H9 (cell line): ENCODE results near the gene SUN1. TPM values are rescaled to one million over a fixed set of nuclear protein-coding genes. Genes with fewer than 3 reads are reported as not detected.

Source experiments
- DNase-seq: peaks from one replicate; pipeline ENCODE4 v3.0.0-alpha.2; 2017
- H2AFZ ChIP-seq: one replicate; pipeline ENCODE4 v1.6.1; 2013; ENCODE audit warnings: mild to moderate bottlenecking, low read length, control low read depth, moderate library complexity
- H2AK5ac ChIP-seq: 2 replicates; pipeline ENCODE4 v1.6.1; 2013; ENCODE audit warnings: low read length, control low read depth, mixed read lengths; ENCODE audit not compliant: insufficient read length
- H2BK120ac ChIP-seq: one replicate; pipeline ENCODE4 v1.6.1; 2013; ENCODE audit warnings: low read depth, mild to moderate bottlenecking, low read length, control low read depth, inconsistent platforms; ENCODE audit not compliant: poor library complexity, severe bottlenecking
- H2BK12ac ChIP-seq: 2 replicates; pipeline ENCODE4 v1.6.1; 2013; ENCODE audit warnings: low read length, control low read depth, mixed read lengths, low read depth; ENCODE audit not compliant: insufficient read length
- H2BK15ac ChIP-seq: 2 replicates; pipeline ENCODE4 v1.6.1; 2013; ENCODE audit warnings: low read depth, low read length, control low read depth
- H2BK20ac ChIP-seq: one replicate; pipeline ENCODE4 v1.6.1; 2013; ENCODE audit warnings: low read depth, mild to moderate bottlenecking, low read length, control low read depth, inconsistent platforms; ENCODE audit not compliant: poor library complexity, severe bottlenecking
- H2BK5ac ChIP-seq: 2 replicates; pipeline ENCODE4 v1.6.1; 2013; ENCODE audit warnings: low read length, control low read depth, mixed read lengths; ENCODE audit not compliant: insufficient read length
- H3K14ac ChIP-seq: 2 replicates; pipeline ENCODE4 v1.6.1; 2013; ENCODE audit warnings: low read length, control low read depth; ENCODE audit not compliant: insufficient read depth
- H3K18ac ChIP-seq: 2 replicates; pipeline ENCODE4 v1.6.1; 2013; ENCODE audit warnings: low read depth, mild to moderate bottlenecking, mixed read lengths, low read length, control low read depth; ENCODE audit not compliant: insufficient read length
- H3K23ac ChIP-seq: 2 replicates; pipeline ENCODE4 v1.6.1; 2013; ENCODE audit warnings: low read length, control low read depth, mixed read lengths, low read depth; ENCODE audit not compliant: insufficient read length
- H3K23me2 ChIP-seq: 2 replicates; pipeline ENCODE4 v1.6.1; 2013; ENCODE audit warnings: low read depth, mild to moderate bottlenecking, mixed read lengths, low read length, control low read depth; ENCODE audit not compliant: insufficient read length, poor library complexity, severe bottlenecking
- H3K27ac ChIP-seq: 2 replicates; pipeline ENCODE4 v1.5.1; 2013; ENCODE audit warnings: low read length, control low read depth, mixed read lengths, low read depth; ENCODE audit not compliant: insufficient read length
- H3K27me3 ChIP-seq: 2 replicates; pipeline ENCODE4 v1.6.1; 2013; ENCODE audit warnings: low read length, control low read depth, inconsistent platforms; ENCODE audit not compliant: insufficient read depth
- H3K4ac ChIP-seq: 2 replicates; pipeline ENCODE4 v1.6.1; 2013; ENCODE audit warnings: low read depth, mild to moderate bottlenecking, control low read depth, inconsistent platforms, low read length, moderate library complexity
- H3K4me1 ChIP-seq: 2 replicates; pipeline ENCODE4 v1.6.1; 2013; ENCODE audit warnings: low read length, control low read depth, inconsistent platforms; ENCODE audit not compliant: insufficient read depth
- H3K4me2 ChIP-seq: 2 replicates; pipeline ENCODE4 v1.6.1; 2013; ENCODE audit warnings: low read length, control low read depth, mixed read lengths; ENCODE audit not compliant: insufficient read length, insufficient read depth
- H3K56ac ChIP-seq: 2 replicates; pipeline ENCODE4 v1.6.1; 2013; ENCODE audit warnings: low read depth, mild to moderate bottlenecking, mixed read lengths, low read length, control low read depth; ENCODE audit not compliant: insufficient read length
- H3K79me1 ChIP-seq: 2 replicates; pipeline ENCODE4 v1.6.1; 2013; ENCODE audit warnings: low read depth, mild to moderate bottlenecking, moderate library complexity, low read length, control low read depth, inconsistent platforms; ENCODE audit not compliant: insufficient read depth, poor library complexity, severe bottlenecking
- H3K79me2 ChIP-seq: 2 replicates; pipeline ENCODE4 v1.6.1; 2013; ENCODE audit warnings: low read length, control low read depth, inconsistent platforms; ENCODE audit not compliant: insufficient read depth
- H3K9ac ChIP-seq: 2 replicates; pipeline ENCODE4 v1.6.1; 2013; ENCODE audit warnings: low read length, control low read depth, mixed read lengths; ENCODE audit not compliant: insufficient read length; ENCODE audit errors: extremely low read depth
- H3K9me3 ChIP-seq: one replicate; pipeline ENCODE4 v1.6.1; 2013; ENCODE audit warnings: low read depth, low read length, inconsistent platforms; ENCODE audit not compliant: control insufficient read depth
- H3T11ph ChIP-seq: one replicate; pipeline ENCODE4 v1.6.1; 2013; ENCODE audit warnings: mild to moderate bottlenecking, low read length, control low read depth, inconsistent platforms
- H4K20me1 ChIP-seq: one replicate; pipeline ENCODE4 v1.6.1; 2013; ENCODE audit not compliant: control insufficient read depth, insufficient read length, insufficient read depth
- H4K5ac ChIP-seq: 2 replicates; pipeline ENCODE4 v1.6.1; 2013; ENCODE audit warnings: low read depth, mild to moderate bottlenecking, mixed read lengths, low read length, control low read depth; ENCODE audit not compliant: insufficient read length
- H4K8ac ChIP-seq: replicated peaks from 2 replicates; pipeline ENCODE4 v1.6.1; 2013; ENCODE audit warnings: low read length, control low read depth, mixed read lengths, low read depth; ENCODE audit not compliant: insufficient read length
- H4K91ac ChIP-seq: 2 replicates; pipeline ENCODE4 v1.6.1; 2013; ENCODE audit warnings: low read depth, mild to moderate bottlenecking, moderate library complexity, mixed read lengths, low read length, control low read depth; ENCODE audit not compliant: insufficient read length
- H3K27ac Mint-ChIP-seq, 3 experiments: 2 replicates in 2 of 3; 3 replicates in 1 of 3; pipeline ENCODE4 v1.8.0; 2020 to 2021; ENCODE audit warnings: mixed read lengths in 3 of 3, mild to moderate bottlenecking in 1 of 3, moderate library complexity in 1 of 3
- H3K27me3 Mint-ChIP-seq: 2 replicates; pipeline ENCODE4 v1.8.0; 2021; ENCODE audit warnings: low read depth, mild to moderate bottlenecking, moderate library complexity, mixed read lengths
- H3K36me3 Mint-ChIP-seq, 3 experiments: 2 replicates in 2 of 3; 3 replicates in 1 of 3; pipeline ENCODE4 v1.8.0; 2020 to 2021; ENCODE audit warnings: low read depth in 3 of 3, mixed read lengths in 3 of 3; ENCODE audit not compliant: insufficient read depth in 1 of 3
- H3K4me1 Mint-ChIP-seq, 2 experiments: 2 replicates each; pipeline ENCODE4 v1.8.0; 2020; ENCODE audit warnings: mixed read lengths in 2 of 2
- H3K4me3 Mint-ChIP-seq, 2 experiments: 2 replicates in 1 of 2; 3 replicates in 1 of 2; pipeline ENCODE4 v1.8.0; 2020 to 2021; ENCODE audit warnings: mild to moderate bottlenecking in 2 of 2, mixed read lengths in 2 of 2, moderate library complexity in 1 of 2
- H3K9me3 Mint-ChIP-seq, 2 experiments: 2 replicates in 1 of 2; 3 replicates in 1 of 2; pipeline ENCODE4 v1.8.0; 2020; ENCODE audit warnings: mild to moderate bottlenecking in 2 of 2, mixed read lengths in 2 of 2, moderate library complexity in 1 of 2
- CTCF ChIP-seq: fragments of 200-600 bp; sonication (generic); conservative IDR thresholded peaks from 3 replicates; pipeline ENCODE4 v1.8.0; 2021; ENCODE audit warnings: antibody characterized with exemption, mild to moderate bottlenecking
- WGBS: extraction: QIAGEN DNeasy Blood & Tissue Kit; methylation state at CpG from one replicate; pipeline ENCODE4 v1.1.7; 2013; ENCODE audit warnings: missing lambda C conversion rate, low lambda C conversion rate, mixed read lengths; ENCODE audit not compliant: insufficient read length; ENCODE audit errors: extremely low coverage; 5-methylcytosine and 5-hydroxymethylcytosine counted together
- total RNA-seq: library from RNA; stranded (reverse); gene quantifications from 2 replicates; pipeline ENCODE4 v1.2.1, GENCODE V29; 2021

SUN1 gene
- total RNA-seq, 1 experiment from 2014 or later = 118 TPM

GRCh38 chr7:791519-791918, 40.8 kb upstream of the SUN1 start:
- H2BK15ac ChIP-seq = no peak overlapping the region
- Mint-ChIP-seq H3K9me3 (no peaks in the 10 kb centered on the region), H3K36me3 (peaks cover 15 to 21% (median 20%) of the 10 kb centered on the region in 3 experiments), H3K27ac (no peak overlapping the region), H3K4me1 (no peaks in the 10 kb centered on the region), H3K27me3 (no peaks in the 10 kb centered on the region; the same call in 1 of the 2 replicates), H3K4me3 (no peak overlapping the region)
- H3K9me3 ChIP-seq = no peaks in the 10 kb centered on the region
- H3K4ac ChIP-seq = no peak overlapping the region
- no peak overlapping the region for H3K56ac ChIP-seq
- no peaks in the 10 kb centered on the region for H3K79me2 ChIP-seq
- no peak overlapping the region for H2AK5ac ChIP-seq
- no peak overlapping the region for H2BK20ac ChIP-seq
- no peaks in the 10 kb centered on the region for H3K79me1 ChIP-seq
- no peak overlapping the region for H3K18ac ChIP-seq
- no peak overlapping the region for H3K23ac ChIP-seq
- H2BK5ac ChIP-seq = no peak overlapping the region
- no peak overlapping the region for H3K14ac ChIP-seq
- no CpG with 5 or more reads among the region's 5 CpGs for WGBS
- no peak for TF ChIP-seq CTCF
- no peak overlapping the region for H3T11ph ChIP-seq
- H4K8ac ChIP-seq = no peak overlapping the region
- no peak overlapping the region for H4K91ac ChIP-seq
- no peaks in the 10 kb centered on the region for H3K23me2 ChIP-seq
- H3K9ac ChIP-seq = no peak overlapping the region
- no peaks in the 10 kb centered on the region for H3K27me3 ChIP-seq
- no peak for DNase-seq
- H2BK12ac ChIP-seq = no peak overlapping the region
- H3K4me1 ChIP-seq = no peaks in the 10 kb centered on the region
- no peak overlapping the region for H3K27ac ChIP-seq
- H2AFZ ChIP-seq = no peak overlapping the region
- H2BK120ac ChIP-seq = no peak overlapping the region
- H4K5ac ChIP-seq = no peak overlapping the region
- no peak overlapping the region for H3K4me2 ChIP-seq
- H4K20me1 ChIP-seq = no peaks in the 10 kb centered on the region
